Mucosa of descending colon (tissue), 3 donors: ENCODE results near the gene MSH2. TPM values are rescaled to one million over a fixed set of nuclear protein-coding genes. Genes with fewer than 3 reads are reported as not detected.

Experiments
- ATAC-seq: fragments of 200-7000 bp; cut with Tn5 transposase; one replicate; pipeline ENCODE4 v1.9.1; 2020; ENCODE audit warnings: mild to moderate bottlenecking, moderate library complexity
- DNase-seq, 3 donors: peaks; one replicate each; pipeline ENCODE4 v3.0.0-alpha.2; 2020
- H3K36me3 ChIP-seq: fragments of 200-600 bp; one replicate; pipeline ENCODE4 v1.8.0; 2021; ENCODE audit warnings: low read depth, mild to moderate bottlenecking
- H3K4me1 ChIP-seq: fragments of 200-600 bp; one replicate; pipeline ENCODE4 v1.8.0; 2021; ENCODE audit warnings: low read depth, mild to moderate bottlenecking
- H3K4me3 ChIP-seq: fragments of 200-600 bp; one replicate; pipeline ENCODE4 v1.8.0; 2021; ENCODE audit warnings: mild to moderate bottlenecking
- H3K9me3 ChIP-seq: fragments of 200-600 bp; one replicate; pipeline ENCODE4 v1.8.0; 2021; ENCODE audit warnings: mild to moderate bottlenecking
- CTCF ChIP-seq: fragments of 200-600 bp; IDR thresholded peaks from one replicate; pipeline ENCODE4 v1.8.0; 2022; ENCODE audit warnings: antibody characterized with exemption, mild to moderate bottlenecking
- intact Hi-C, 2 donors: fragments of 100-400 bp; cut with DNase I in 1 of 2; cut with micrococcal nuclease in 1 of 2; formaldehyde crosslinking; loops; one replicate each; pipeline versions ENCODE4 v1.11.0 to v1.11.1; 2022; cut with DNase I, micrococcal nuclease
- total RNA-seq, 3 donors: library from RNA; stranded (reverse); fragmentation: NEBNext Ultra II Directional in 2 of 3; extraction: Animal tissue kit (Norgen Biotek cat#: 25700) in 2 of 3; gene quantifications; one replicate each; pipeline versions ENCODE4 v1.2.1 to v1.2.4, GENCODE V29; 2021 to 2023
- donor health status: DM: no; HTN: no; CAD: no; lungs with moderate emphysema.
- donor health status: DM: no; HTN: no; CAD: no.
- donor health status: DM: no; HTN: yes; CAD: no.

The MSH2 gene
- total RNA-seq, 3 donors from 2014 or later, result 10.7 to 17.4 (median 12.8) TPM

- Histone ChIP-seq H3K4me3 (no peak overlapping the region), H3K4me1 (no peaks in the 10 kb centered on the region), H3K36me3 (no peaks in the 10 kb centered on the region), H3K9me3 (no peaks in the 10 kb centered on the region)
- intact Hi-C loops, result no loop called here
- no peak for TF ChIP-seq CTCF
- DNase-seq (no peak), ATAC-seq (no peak)
Measured at GRCh38 chr2:47513981-47514520, 111.1 kb downstream of the MSH2 start.

GRCh38 chr2:47516360-47517104 lies 113.6 kb downstream of the MSH2 start:
- Histone ChIP-seq H3K9me3 (no peaks in the 10 kb centered on the region), H3K36me3 (no peaks in the 10 kb centered on the region)
- intact Hi-C loops, result no loop called here

DNA sequence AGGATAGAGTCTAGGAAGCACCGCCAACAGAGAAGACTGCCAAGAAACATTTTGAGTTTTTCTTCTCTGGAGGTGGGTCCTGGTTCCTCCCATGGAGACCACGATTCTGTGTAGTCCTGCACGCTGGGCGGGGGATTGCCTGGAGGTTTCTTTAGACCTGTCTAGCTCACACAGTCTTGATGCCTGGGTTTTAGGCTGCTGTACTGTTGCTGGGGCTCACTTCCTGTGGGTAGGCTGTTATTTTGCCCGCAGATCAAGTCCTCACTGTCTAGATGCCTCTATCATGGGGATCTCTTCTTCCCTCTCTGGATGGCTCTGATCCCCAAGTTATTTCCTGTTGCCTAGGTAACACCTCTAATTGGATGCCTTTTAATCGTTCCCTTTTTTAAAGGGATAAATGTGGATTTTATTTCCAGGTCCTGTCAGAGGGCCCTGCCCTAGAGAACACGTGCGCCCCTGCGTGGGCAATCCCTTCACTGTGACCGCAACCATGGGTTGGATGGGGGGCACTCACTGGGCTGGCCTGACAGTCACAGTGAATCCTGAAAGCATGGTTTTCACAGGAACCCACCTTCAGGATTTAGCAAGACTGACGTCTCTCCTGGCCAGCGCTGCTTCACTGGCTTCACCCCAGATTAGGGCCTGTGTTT lies 115.7 kb downstream of the MSH2 start:
- DNase-seq (no peak), ATAC-seq (no peak)
- intact Hi-C loops, result no loop called here
- Histone ChIP-seq H3K9me3 (no peaks in the 10 kb centered on the region), H3K36me3 (no peaks in the 10 kb centered on the region), H3K4me3 (no peak overlapping the region), H3K4me1 (peaks cover 11% of the 10 kb centered on the region)
- no peak for TF ChIP-seq CTCF

More at GRCh38 chr2:47516360-47517104, 113.6 kb downstream of the MSH2 start:
- TF ChIP-seq CTCF, result no peak
- Histone ChIP-seq H3K4me3 (no peak overlapping the region), H3K4me1 (peaks cover 10% of the 10 kb centered on the region)
- no peak for DNase-seq
- ATAC-seq, result no peak

- ATAC-seq (no peak), DNase-seq (no peak)
- TF ChIP-seq CTCF, result no peak
- H3K4me1 ChIP-seq, result peaks cover 11% of the 10 kb centered on the region
- H3K9me3 ChIP-seq, result no peaks in the 10 kb centered on the region
- no peaks in the 10 kb centered on the region for H3K36me3 ChIP-seq
- intact Hi-C loops, result no loop called here
- no peak overlapping the region for H3K4me3 ChIP-seq
Measured at GRCh38 chr2:47519147-47519537, 116.2 kb downstream of the MSH2 start.

DNA sequence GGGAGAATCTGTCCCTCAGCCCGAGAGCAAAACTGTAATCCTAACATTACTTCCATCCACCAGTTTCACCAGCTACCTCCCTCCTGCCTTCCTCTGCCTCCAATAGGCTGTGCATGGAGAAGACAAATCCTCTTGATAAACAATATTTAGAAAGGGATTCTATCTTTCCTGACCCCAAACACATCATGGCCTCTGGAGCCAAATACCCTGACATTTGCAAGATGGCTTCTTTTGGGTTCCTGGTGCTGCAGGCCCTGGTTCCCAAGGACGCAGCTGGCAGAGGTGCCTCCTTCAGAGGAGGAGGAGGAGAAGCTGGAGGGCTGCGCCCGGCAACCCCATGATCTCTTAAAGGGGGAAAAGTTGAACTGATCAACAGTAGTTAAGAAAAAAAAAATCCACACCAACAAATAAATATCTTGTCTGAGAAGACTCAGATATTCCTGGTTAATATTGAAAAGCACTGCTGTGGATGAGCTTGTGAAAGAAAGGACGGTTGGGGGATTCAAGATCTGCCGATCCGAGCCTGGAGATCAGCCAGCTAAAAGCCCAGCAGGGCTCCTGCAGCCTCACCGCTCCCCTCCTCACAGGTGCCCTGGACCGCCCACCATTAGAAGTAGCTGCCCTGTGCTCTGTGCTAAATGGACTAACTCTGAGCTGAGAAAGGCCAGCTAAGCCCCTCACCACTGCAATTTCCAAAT lies 116.8 kb downstream of the MSH2 start:
- Histone ChIP-seq H3K9me3 (no peaks in the 10 kb centered on the region), H3K4me1 (peaks cover 11% of the 10 kb centered on the region), H3K36me3 (no peaks in the 10 kb centered on the region), H3K4me3 (no peak overlapping the region)
- TF ChIP-seq CTCF, result no peak
- no peak for ATAC-seq
- intact Hi-C loops, result no loop called here
- no peak for DNase-seq
